Stimulated activated CD4-positive, alpha-beta T cell treated with anti-CD3 and anti-CD28 coated beads, TNF-alpha, amount 100 ng/mL, for 24 hours (primary cell): ENCODE measurements around the gene CLCN3.
"Not testable (repeated sequence)": the region's sequence is repeated elsewhere in the genome, so short reads cannot be mapped to it uniquely, and the experiment has no call there.

ENCODE experiments used
- DNase-seq, 3 experiments: peaks; one replicate each; pipeline ENCODE4 v3.0.0-alpha.2; 2020; ENCODE audit warnings: low read depth in 3 of 3

The CLCN3 gene

GRCh38 chr4:169617306-169617705 is 3.1 kb upstream of the CLCN3 start:
- no peak for DNase-seq

DNA sequence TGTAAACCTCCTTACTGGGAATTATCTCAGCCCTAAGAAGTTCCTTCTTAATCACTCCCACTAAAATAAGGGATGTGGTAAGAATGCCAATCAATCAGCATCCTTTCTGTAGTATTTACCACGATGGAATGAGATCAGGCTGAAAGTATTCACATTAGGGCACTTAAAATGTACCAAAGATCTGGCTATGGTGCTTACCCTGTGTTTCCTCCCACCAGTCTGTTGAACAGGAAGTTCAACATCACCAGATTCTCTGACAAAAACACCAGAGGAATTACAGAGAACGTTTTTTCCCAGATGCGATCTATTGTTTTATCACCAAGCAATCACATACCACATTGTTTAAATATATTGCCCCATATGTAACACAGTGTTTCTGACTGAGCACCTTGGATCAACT is 2.1 kb upstream of the CLCN3 start:
- no peak for DNase-seq

DNA sequence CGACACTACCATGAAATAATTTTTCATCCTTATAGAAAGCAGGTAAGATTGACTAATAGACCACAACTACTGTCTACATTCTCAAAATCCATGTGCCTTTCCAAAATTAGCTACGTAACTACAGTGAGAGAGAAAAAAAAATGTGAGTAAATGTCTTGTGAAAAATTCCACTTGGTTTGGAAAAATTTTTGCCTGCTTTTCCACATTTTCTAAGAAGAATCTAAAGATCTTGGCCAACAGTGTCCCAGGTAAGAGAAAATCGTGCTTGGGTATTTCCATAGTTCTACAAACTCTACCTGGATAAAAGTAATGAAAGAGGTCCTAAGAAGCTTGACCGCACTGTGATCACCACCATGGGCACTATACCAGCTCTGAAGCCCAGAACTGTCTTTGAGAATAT is 1.4 kb upstream of the CLCN3 start:
- no peak for DNase-seq

DNA sequence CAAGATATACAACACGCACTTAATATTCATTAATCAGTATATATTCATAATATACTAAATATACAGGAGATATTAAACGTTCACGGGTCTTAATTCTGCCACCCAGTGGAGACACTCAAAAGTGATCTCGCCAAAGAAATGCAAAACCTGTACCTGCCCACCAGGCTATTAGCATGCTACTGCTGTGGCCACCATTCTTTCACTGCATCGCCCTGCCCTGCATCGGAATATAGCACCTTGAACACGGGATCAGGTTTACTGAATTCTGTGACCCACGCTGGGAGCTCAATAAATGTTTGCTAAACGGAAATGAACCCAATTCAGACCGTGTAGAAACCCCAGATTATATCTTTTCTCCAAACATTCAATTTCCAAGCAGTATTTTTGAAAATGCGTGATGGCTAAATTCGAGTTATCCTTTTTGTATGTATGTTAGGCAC is 840 bp upstream of the CLCN3 start:
- peak in 1 of 3 experiments; percentile 21 for DNase-seq

DNA sequence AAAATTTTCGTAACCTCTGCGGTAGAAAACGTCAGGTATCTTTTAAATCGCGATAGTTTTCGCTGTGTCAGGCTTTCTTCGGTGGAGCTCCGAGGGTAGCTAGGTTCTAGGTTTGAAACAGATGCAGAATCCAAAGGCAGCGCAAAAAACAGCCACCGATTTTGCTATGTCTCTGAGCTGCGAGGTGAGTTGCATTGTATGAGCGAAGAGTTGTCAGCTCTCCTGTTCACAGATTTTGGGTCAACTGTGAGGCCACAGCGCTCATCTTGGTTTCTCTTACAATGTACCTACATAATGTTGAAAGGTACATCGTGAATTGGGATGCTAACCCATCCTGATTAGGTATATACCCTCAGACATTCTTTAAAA is 486 bp downstream of the CLCN3 start:
- DNase-seq = peak in 1 of 3 experiments; percentile 7

- no peak for DNase-seq
Observed at GRCh38 chr4:169621731-169622492, 1.5 kb downstream of the CLCN3 start.

- no peak for DNase-seq
Observed at GRCh38 chr4:169622566-169622965, 2.2 kb downstream of the CLCN3 start.

DNA sequence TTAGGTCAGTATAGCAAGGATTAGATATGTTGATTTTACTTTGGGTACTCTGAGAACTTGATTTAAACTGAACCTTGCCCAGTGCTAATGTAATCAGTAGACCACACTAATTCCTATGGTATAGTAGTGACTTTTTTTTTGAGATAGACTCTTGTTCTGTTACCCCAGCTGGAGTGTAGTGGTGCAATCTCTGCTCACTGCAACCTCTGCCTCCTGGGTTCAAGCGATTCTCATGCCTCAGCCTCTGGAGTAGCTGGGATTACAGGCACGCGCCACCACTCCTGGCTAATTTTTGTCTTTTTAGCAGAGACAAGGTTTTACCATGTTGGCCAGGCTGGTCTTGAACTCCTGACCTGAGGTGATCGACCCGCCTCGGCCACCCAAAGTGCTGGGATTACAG is 3.6 kb downstream of the CLCN3 start:
- DNase-seq = not testable (repeated sequence)

DNA sequence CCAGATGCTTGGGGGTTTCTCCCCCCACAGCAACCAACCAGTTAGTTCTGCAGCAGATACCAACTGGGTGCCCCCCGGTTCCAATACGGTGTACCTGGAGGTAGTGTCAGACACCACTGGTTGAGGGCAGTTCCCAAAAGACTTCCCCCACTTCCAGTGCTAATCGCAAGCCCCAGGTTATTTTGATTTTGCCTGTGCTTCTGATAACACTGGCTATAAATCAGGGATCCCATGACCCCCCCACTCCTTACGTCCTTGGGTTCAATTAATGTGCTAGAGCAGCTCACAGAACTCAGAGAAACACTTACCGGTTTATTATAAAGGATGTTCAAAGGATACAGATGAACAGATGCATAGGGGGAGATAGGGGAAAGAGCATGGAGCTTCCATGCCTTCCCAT is 5.5 kb downstream of the CLCN3 start:
- no peak for DNase-seq

GRCh38 chr4:169626331-169627282 is 6.2 kb downstream of the CLCN3 start:
- DNase-seq = no peak

DNA sequence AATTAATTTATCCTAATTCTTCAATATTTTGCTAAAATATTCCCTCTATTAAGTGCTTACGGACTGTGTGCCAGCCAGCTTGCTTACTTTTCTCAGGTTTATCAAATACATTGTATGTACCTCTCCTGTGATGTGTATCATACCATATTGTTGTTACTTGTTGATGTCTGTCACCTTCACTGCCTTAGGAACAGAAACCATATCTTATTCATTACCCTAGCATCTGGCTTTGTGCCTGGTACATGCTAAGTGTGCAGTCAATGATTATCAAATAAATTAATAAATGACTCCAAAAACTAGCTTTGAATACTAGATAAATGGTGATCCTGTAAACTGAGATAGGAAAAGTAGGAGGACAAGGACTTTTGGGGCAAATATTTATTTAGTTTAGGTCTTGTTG is 6.9 kb downstream of the CLCN3 start:
- DNase-seq = no peak

DNA sequence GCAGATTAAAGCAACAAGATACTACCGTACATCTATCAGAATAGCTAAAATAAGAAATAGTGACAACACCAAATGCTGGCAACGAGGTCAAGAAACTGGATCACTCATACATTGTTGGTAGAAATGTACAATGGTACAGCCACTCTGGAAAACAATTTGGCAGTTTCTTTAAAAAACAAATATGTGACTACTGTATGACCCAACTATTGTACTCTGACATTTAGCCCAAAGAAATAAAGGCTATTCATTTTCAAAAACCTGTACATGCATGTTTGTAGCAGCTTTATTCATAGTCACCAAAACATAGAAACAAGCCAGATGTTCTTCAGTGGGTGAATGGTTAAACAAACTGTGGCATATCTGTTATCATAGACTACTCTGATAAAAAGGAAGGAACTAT is 8.2 kb downstream of the CLCN3 start:
- DNase-seq = no peak

- DNase-seq = no peak
Observed at GRCh38 chr4:169630069-169630468, 9.7 kb downstream of the CLCN3 start.

DNA sequence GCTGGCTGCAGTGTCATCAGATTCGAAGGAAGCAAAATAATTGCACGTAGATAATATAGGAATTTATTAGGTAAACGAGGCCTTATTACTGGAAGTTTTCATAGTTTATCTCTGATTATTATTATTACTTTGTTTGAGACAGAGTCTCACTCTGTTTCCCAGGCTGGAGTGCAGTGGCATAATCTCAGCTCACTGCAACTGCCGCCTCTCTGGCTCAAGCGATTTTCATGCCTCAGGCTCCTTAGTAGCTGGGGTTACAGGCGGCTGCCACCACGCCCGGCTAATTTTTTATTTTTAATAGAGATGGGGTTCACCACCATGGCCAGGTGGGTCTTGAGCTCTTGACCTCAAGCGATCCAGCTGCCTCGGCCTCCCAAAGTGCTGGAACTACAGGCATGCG is 12.5 kb downstream of the CLCN3 start:
- DNase-seq = no peak

- no peak for DNase-seq
Observed at GRCh38 chr4:169634975-169635374, 14.6 kb downstream of the CLCN3 start.

- DNase-seq = no peak
Observed at GRCh38 chr4:169640261-169640870, 20.0 kb downstream of the CLCN3 start.

DNA sequence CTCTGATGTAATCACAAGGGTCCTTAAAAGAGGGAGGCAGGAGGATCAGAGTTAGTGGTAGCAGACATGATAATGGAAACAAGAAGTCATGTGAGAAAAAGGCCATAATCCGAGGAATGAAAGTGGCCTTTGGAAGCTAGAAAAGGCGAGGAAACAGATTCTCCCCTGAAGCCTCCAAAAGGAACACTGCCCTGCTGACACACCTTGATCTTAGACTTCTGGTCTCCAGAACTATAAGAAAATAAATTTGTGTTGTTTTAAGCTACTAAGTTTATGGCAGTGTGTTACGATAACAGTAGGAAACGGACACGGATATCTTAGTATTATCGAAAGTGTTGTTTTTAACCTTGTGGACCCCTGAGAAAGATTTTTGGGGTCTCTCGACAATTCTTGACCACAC is 24.4 kb downstream of the CLCN3 start:
- DNase-seq = no peak

DNA sequence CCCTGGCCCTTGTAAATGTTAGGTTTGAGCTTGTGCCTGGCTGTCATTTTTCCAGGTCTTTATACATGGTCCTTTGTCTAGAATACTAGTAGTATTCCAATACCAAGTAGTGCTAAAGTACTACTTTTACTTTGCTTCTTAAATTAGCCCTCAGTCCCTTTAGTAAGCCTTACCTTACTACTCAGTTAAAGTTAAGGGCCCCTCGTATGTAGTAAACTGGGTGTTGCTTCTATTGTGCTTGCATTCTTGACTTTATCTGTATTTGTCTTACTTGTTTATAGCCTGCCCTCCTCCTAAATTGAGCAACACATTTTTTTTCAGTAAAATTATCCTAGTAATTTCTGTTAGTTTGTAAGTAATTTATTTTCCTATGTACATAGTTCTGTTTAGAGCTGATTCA is 25.2 kb downstream of the CLCN3 start:
- DNase-seq = no peak

DNA sequence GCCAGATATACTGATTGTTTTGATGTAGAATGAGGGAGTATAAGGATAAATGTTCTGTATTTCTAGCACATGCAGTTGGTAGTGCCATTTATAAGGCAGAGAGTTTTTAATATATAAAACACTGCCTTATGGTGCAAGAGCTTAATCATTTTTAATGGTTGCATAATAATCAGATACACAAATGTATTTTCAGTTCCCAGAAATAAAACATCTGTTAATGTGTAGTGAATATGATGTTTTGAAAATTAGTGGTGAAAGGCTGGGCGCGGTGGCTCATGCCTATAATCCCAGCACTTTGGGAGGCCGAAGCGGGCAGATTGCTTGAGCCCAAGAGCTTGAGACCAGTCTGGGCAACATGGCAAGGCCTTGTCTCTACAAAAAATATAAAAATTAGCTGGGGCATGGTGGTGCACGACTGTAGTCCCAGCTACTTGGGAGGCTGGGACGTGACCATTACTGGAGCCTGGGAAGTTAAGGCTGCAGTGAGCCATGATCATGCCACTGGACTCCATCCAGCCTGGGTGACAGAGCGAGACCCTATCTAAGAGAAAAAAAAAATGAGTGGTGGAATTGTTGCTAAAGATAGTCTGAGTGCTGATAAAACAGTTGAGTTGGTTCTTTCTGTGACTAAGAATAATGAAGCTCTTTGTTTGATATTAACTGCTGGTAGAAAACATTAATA is 29.3 kb downstream of the CLCN3 start:
- DNase-seq = no peak

GRCh38 chr4:169650227-169650936 is 30.0 kb downstream of the CLCN3 start:
- DNase-seq = no peak

GRCh38 chr4:169652535-169652934 is 32.2 kb downstream of the CLCN3 start:
- DNase-seq = no peak
